Skin epidermis (tissue), 12 donors: ENCODE results near the gene SAPCD1.

Experiments
- H3K27ac ChIP-seq, 21 experiments: fragments of 200-600 bp; sonication (generic) in 11 of 21; one replicate each; pipeline ENCODE4 v1.5.0; 2020; ENCODE audit warnings: mild to moderate bottlenecking in 3 of 21, inconsistent platforms in 2 of 21, moderate library complexity in 2 of 21
- H3K4me3 ChIP-seq, 7 experiments: fragments of 200-600 bp; sonication (generic) in 2 of 7; one replicate each; pipeline ENCODE4 v1.5.0; 2020; ENCODE audit warnings: inconsistent platforms in 2 of 7, mild to moderate bottlenecking in 2 of 7, moderate library complexity in 1 of 7

Gene SAPCD1

GRCh38 chr6:31727717-31728671 is 34.5 kb upstream of the SAPCD1 start:
- Histone ChIP-seq H3K27ac (peak overlapping the region; percentile 56 to 95 (median 86)), H3K4me3 (peak overlapping the region; percentile 52 to 82 (median 77))

GRCh38 chr6:31728767-31729514 is 33.5 kb upstream of the SAPCD1 start, which contains the start of gene DDAH2:
TSS of gene DDAH2 (minus strand) at chr6:31729299. CDS start at chr6:31729161, 138 bp downstream.
- Histone ChIP-seq H3K27ac (peak within 1 kb of the TSS; percentile 56 to 95 (median 89)), H3K4me3 (peak within 1 kb of the TSS; percentile 52 to 82 (median 77))

GRCh38 chr6:31729515-31729978 is 32.9 kb upstream of the SAPCD1 start:
- peak overlapping the region; percentile 51 to 95 (median 89) for H3K27ac ChIP-seq

GRCh38 chr6:31729979-31730630 is 32.4 kb upstream of the SAPCD1 start:
- Histone ChIP-seq H3K27ac (peak overlapping the region; percentile 51 to 95 (median 89)), H3K4me3 (peak overlapping the region; percentile 52 to 82 (median 77))

More at GRCh38 chr6:31729515-31729978, 32.9 kb upstream of the SAPCD1 start:
- peak overlapping the region; percentile 52 to 82 (median 77) for H3K4me3 ChIP-seq

GRCh38 chr6:31730631-31731086 is 31.8 kb upstream of the SAPCD1 start:
- Histone ChIP-seq H3K27ac (peak overlapping the region in 16 of 21 experiments; percentile 83 to 95 (median 91)), H3K4me3 (peak overlapping the region in 3 of 7 experiments; percentile 81 to 82 (median 82))

GRCh38 chr6:31732029-31732428 is 30.4 kb upstream of the SAPCD1 start:
- Histone ChIP-seq H3K27ac (peak overlapping the region in 3 of 21 experiments; percentile 12 to 39 (median 15)), H3K4me3 (no peak overlapping the region)

- Histone ChIP-seq H3K27ac (peak overlapping the region in 18 of 21 experiments; percentile 83 to 100 (median 96)), H3K4me3 (peak overlapping the region in 2 of 7 experiments; percentile 55 to 80)
These were observed 28.7 kb upstream of the SAPCD1 start for GRCh38 chr6:31733734-31734133.

GRCh38 chr6:31734247-31734820 is 28.1 kb upstream of the SAPCD1 start:
- Histone ChIP-seq H3K4me3 (peak overlapping the region; percentile 48 to 85 (median 71)), H3K27ac (peak overlapping the region in 20 of 21 experiments; percentile 81 to 100 (median 95))

GRCh38 chr6:31734821-31735406 is 27.5 kb upstream of the SAPCD1 start:
- H3K4me3 ChIP-seq: peak overlapping the region; percentile 48 to 85 (median 71)
- peak overlapping the region; percentile 68 to 100 (median 95) for H3K27ac ChIP-seq

- peak within 1 kb of the TSS; percentile 48 to 85 (median 71) for H3K4me3 ChIP-seq
- H3K27ac ChIP-seq: peak within 1 kb of the TSS; percentile 68 to 100 (median 95)
These were observed 26.3 kb upstream of the SAPCD1 start, which contains the start of gene CLIC1 for GRCh38 chr6:31736021-31736767. TSS of gene CLIC1 (minus strand) at chr6:31736530. CDS start at chr6:31736300, 230 bp downstream.

- peak overlapping the region; percentile 48 to 85 (median 71) for H3K4me3 ChIP-seq
- peak overlapping the region; percentile 68 to 100 (median 95) for H3K27ac ChIP-seq
These were observed 25.6 kb upstream of the SAPCD1 start for GRCh38 chr6:31736768-31737314.

- Histone ChIP-seq H3K4me3 (peak overlapping the region in 3 of 7 experiments; percentile 3 to 80 (median 12)), H3K27ac (peak overlapping the region in 20 of 21 experiments; percentile 81 to 100 (median 95))
These were observed 25.0 kb upstream of the SAPCD1 start for GRCh38 chr6:31737315-31737990.

- Histone ChIP-seq H3K4me3 (peak overlapping the region in 1 of 7 experiments; percentile 12), H3K27ac (peak overlapping the region in 20 of 21 experiments; percentile 81 to 100 (median 95))
These were observed 24.2 kb upstream of the SAPCD1 start for GRCh38 chr6:31737991-31738979.

GRCh38 chr6:31739639-31740396 is 22.6 kb upstream of the SAPCD1 start, which contains the start of gene MSH5:
TSS of gene MSH5 (plus strand) at chr6:31740005. CDS start at chr6:31740467, 462 bp downstream.
- peak within 1 kb of the TSS; percentile 57 to 80 (median 70) for H3K4me3 ChIP-seq
- peak within 1 kb of the TSS; percentile 19 to 100 (median 95) for H3K27ac ChIP-seq
